GM12891 (cell line): ENCODE data around the gene DCLK1.

Source experiments
- PAX5 ChIP-seq: IDR thresholded peaks from 2 replicates; pipeline ENCODE4 v1.6.1; 2011; ENCODE audit warnings: low read length, moderate library complexity, mild to moderate bottlenecking; ENCODE audit not compliant: insufficient read depth, severe bottlenecking
- POLR2A ChIP-seq: IDR thresholded peaks from 2 replicates; pipeline ENCODE4 v1.6.1; 2011; ENCODE audit warnings: low read depth, low read length, control low read depth
- POLR2AphosphoS5 ChIP-seq: IDR thresholded peaks from 2 replicates; pipeline ENCODE4 v1.6.1; 2011; ENCODE audit warnings: low read depth, low read length, control low read depth
- TAF1 ChIP-seq: IDR thresholded peaks from 2 replicates; pipeline ENCODE4 v1.6.1; 2011; ENCODE audit warnings: low read depth, low read length, control low read depth

GRCh38 chr13:35765366-35765765 lies 365.8 kb downstream of the DCLK1 start:
- TF ChIP-seq POLR2AphosphoS5 (no peak), POLR2A (no peak), TAF1 (no peak), PAX5 (no peak)
